ENCODE data around the gene LCE1D. TPM values are rescaled to one million over a fixed set of nuclear protein-coding genes. Genes with fewer than 3 reads are reported as not detected.

The LCE1D gene
- total and polyA plus RNA-seq, 2 of the 13 experiments (the other 11 are each of a cell fraction or from before 2014, with no cell fraction given) = not detected

- TF ChIP-seq, protein P1, sequence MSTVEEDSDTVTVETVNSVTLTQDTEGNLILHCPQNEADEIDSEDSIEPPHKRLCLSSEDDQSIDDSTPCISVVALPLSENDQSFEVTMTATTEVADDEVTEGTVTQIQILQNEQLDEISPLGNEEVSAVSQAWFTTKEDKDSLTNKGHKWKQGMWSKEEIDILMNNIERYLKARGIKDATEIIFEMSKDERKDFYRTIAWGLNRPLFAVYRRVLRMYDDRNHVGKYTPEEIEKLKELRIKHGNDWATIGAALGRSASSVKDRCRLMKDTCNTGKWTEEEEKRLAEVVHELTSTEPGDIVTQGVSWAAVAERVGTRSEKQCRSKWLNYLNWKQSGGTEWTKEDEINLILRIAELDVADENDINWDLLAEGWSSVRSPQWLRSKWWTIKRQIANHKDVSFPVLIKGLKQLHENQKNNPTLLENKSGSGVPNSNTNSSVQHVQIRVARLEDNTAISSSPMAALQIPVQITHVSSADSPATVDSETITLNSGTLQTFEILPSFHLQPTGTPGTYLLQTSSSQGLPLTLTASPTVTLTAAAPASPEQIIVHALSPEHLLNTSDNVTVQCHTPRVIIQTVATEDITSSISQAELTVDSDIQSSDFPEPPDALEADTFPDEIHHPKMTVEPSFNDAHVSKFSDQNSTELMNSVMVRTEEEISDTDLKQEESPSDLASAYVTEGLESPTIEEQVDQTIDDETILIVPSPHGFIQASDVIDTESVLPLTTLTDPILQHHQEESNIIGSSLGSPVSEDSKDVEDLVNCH (CRISPR knock-in tag; IDR thresholded peaks at IDR 0.05) = no peak
- no peak for TF ChIP-seq ZFP41 (CRISPR knock-in tag; IDR thresholded peaks at IDR 0.05; ENCODE audit: borderline replicate concordance)
Observed at GRCh38 chr1:152758636-152759035, 37.9 kb upstream of the LCE1D start (continued).

DNA sequence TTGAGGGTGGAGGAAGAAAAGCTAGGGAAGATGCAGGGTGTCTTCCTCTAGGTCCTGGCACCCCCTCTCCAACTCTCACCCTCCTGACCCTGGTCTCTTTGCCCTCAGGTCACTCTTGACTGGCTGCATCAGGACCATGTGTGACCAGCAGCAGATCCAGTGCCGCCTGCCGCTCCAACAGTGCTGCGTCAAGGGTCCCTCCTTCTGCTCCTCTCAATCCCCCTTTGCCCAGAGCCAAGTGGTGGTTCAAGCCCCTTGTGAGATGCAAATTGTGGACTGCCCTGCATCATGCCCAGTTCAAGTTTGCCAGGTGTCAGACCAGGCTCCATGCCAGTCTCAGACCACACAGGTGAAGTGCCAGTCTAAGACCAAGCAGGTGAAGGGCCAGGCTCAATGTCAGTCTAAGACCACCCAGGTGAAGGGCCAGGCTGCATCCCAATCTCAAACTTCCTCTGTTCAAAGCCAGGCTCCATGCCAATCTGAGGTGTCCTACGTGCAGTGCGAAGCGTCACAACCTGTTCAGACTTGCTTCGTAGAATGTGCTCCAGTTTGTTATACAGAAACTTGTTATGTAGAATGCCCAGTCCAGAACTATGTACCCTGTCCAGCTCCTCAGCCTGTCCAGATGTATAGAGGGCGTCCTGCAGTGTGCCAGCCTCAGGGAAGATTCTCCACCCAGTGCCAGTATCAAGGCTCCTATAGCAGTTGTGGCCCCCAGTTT, 36.9 kb upstream of the LCE1D start:
- no TSS peak for BruUV-seq (replicated peaks)
- H3K9me3 ChIP-seq (ENCODE audit: low read length) = no peaks in the 10 kb centered on the region
- H3K4me2 ChIP-seq (ENCODE audit: low read depth, low read length) = no peak overlapping the region
- ChIA-PET POLR2A (no interaction called here), CTCF (ENCODE audit: low intra/inter-chr PET ratio, low total read pairs) (no interaction called here)
- no peaks in the 10 kb centered on the region for H4K20me1 ChIP-seq (ENCODE audit: insufficient read depth, low read length)
- no peaks in the 10 kb centered on the region for H3K79me2 ChIP-seq (ENCODE audit: insufficient read depth, low read length)
- 63% methylated on average over 6 of the region's 8 CpGs for WGBS (ENCODE audit: low lambda C conversion rate)
- DNase-seq (ENCODE audit: low spot score) (no peak), FAIRE-seq (no peak), ATAC-seq (no peak)
- no peaks in the 10 kb centered on the region for H3K27me3 ChIP-seq (ENCODE audit: control insufficient read depth in 1 of 2, insufficient read depth in 2 of 2, low read length in 2 of 2)
- no peak overlapping the region for H3K4me3 ChIP-seq (replicated peaks in 1 of 3; ENCODE audit: insufficient read depth in 1 of 3, low read depth in 2 of 3, low read length in 3 of 3)
- in situ Hi-C loops (cut with HindIII; ENCODE audit: extremely low pct_ligation_motif_present, low pct_unique_long_range_greater_than_20kb) = no loop called here
- intact Hi-C loops (cut with micrococcal nuclease; ENCODE audit: unreplicated experiment) = no loop called here
- TF ChIP-seq ZFX (CRISPR knock-in tag; IDR thresholded peaks at IDR 0.05; ENCODE audit: low read depth) (no peak), NFYB (CRISPR knock-in tag; IDR thresholded peaks at IDR 0.05) (no peak), CBX1 (IDR thresholded peaks at IDR 0.05; ENCODE audit: low read depth) (no peak), ZNF205 (CRISPR knock-in tag; IDR thresholded peaks at IDR 0.05) (no peak), CC2D1A (CRISPR knock-in tag; IDR thresholded peaks at IDR 0.05) (no peak), ZNF646 (CRISPR knock-in tag; IDR thresholded peaks at IDR 0.05) (no peak)
- TF ChIP-seq, protein P2, sequence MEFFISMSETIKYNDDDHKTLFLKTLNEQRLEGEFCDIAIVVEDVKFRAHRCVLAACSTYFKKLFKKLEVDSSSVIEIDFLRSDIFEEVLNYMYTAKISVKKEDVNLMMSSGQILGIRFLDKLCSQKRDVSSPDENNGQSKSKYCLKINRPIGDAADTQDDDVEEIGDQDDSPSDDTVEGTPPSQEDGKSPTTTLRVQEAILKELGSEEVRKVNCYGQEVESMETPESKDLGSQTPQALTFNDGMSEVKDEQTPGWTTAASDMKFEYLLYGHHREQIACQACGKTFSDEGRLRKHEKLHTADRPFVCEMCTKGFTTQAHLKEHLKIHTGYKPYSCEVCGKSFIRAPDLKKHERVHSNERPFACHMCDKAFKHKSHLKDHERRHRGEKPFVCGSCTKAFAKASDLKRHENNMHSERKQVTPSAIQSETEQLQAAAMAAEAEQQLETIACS (CRISPR knock-in tag; IDR thresholded peaks at IDR 0.05) = no peak
- H3K9ac ChIP-seq (ENCODE audit: insufficient read depth, low read depth, low read length) = no peak overlapping the region
- H3K27ac ChIP-seq (ENCODE audit: extremely low read length, insufficient read depth, low read length) = no peak overlapping the region
- no peaks in the 10 kb centered on the region for H3K36me3 ChIP-seq (replicated peaks in 1 of 2; ENCODE audit: control insufficient read depth in 1 of 2, insufficient read depth in 2 of 2, low read length in 2 of 2)
- no peaks in the 10 kb centered on the region for H3K4me1 ChIP-seq (ENCODE audit: insufficient read depth, low read length)
- no peak overlapping the region for H2AFZ ChIP-seq (ENCODE audit: low read length)

All from HepG2 (cell line).